Uterus (tissue), 4 donors: ENCODE data around the gene EVI5. TPM values are rescaled to one million over a fixed set of nuclear protein-coding genes. Genes with fewer than 3 reads are reported as not detected.
"Not testable (repeated sequence)": the region's sequence is repeated elsewhere in the genome, so short reads cannot be mapped to it uniquely, and the experiment has no call there.

Experiments used
- DNase-seq, 2 donors: peaks; one replicate each; pipeline ENCODE4 v3.0.0-alpha.2; 2019 to 2020
- H3K27ac ChIP-seq, 2 donors: fragments of 200-600 bp; sonication (generic); 1 replicate in 1 of 2; 2 replicates in 1 of 2; pipeline ENCODE4 v1.5.1; 2016 to 2018
- H3K27me3 ChIP-seq, 2 donors: fragments of 200-600 bp; sonication (generic); one replicate each; pipeline ENCODE4 v1.5.1; 2018 to 2019; ENCODE audit warnings: control low read depth in 1 of 2
- H3K36me3 ChIP-seq, 2 donors: fragments of 200-600 bp; sonication (generic); one replicate each; pipeline ENCODE4 v1.5.1; 2019; ENCODE audit warnings: control low read depth in 1 of 2
- H3K4me1 ChIP-seq, 2 donors: fragments of 200-600 bp; sonication (generic); one replicate each; pipeline ENCODE4 v1.5.1; 2018 to 2019; ENCODE audit warnings: control low read depth in 1 of 2
- H3K4me3 ChIP-seq, 2 donors: fragments of 200-600 bp; sonication (generic); 1 replicate in 1 of 2; 2 replicates in 1 of 2; pipeline ENCODE4 v1.5.1; 2018 to 2019; ENCODE audit warnings: mild to moderate bottlenecking in 1 of 2
- H3K9me3 ChIP-seq, 2 donors: fragments of 200-600 bp; sonication (generic); one replicate each; pipeline ENCODE4 v1.5.1; 2019; ENCODE audit warnings: control low read depth in 1 of 2
- CTCF ChIP-seq, 4 experiments: fragments of 200-600 bp in 2 of 4; fragments of 450-650 bp in 2 of 4; sonication (generic) in 2 of 4; IDR thresholded peaks; one replicate each; pipeline ENCODE4 v1.5.1; 2016 to 2019; ENCODE audit warnings: antibody characterized with exemption in 4 of 4, mild to moderate bottlenecking in 2 of 4, moderate library complexity in 1 of 4
- POLR2A ChIP-seq, 2 donors: fragments of 450-650 bp; IDR thresholded peaks; one replicate each; pipeline ENCODE4 v1.6.1; 2016; ENCODE audit warnings: antibody characterized with exemption in 2 of 2, mild to moderate bottlenecking in 1 of 2, moderate library complexity in 1 of 2
- intact Hi-C: fragments of 100-400 bp; cut with DNase I; formaldehyde crosslinking; loops from one replicate; pipeline ENCODE4 v1.15.1; 2023; ENCODE audit warnings: low total_unique reads
- total RNA-seq, 4 donors: library from RNA; depleted of rRNA in 3 of 4; stranded (reverse); fragments of >200 nt in 3 of 4; gene quantifications; one replicate each; pipeline versions ENCODE4 v1.1.0 to v1.2.4, GENCODE V29; 2014 to 2023
- donor health status: DM: yes; HTN: yes; CAD: no.

EVI5 gene
- total RNA-seq, 4 donors from 2014 or later = 53.0 to 112 (median 58.4) TPM

- TF ChIP-seq CTCF (IDR thresholded peaks at IDR 0.05) = no peak
- no peak for TF ChIP-seq POLR2A (IDR thresholded peaks at IDR 0.05)
- no peak for DNase-seq
Observed at GRCh38 chr1:92752719-92753118, 32.2 kb downstream of the EVI5 start.

GRCh38 chr1:92749024-92749634, 35.8 kb downstream of the EVI5 start:
- H3K9me3 ChIP-seq = no peaks in the 10 kb centered on the region
- no peaks in the 10 kb centered on the region for H3K27me3 ChIP-seq
- no peak for DNase-seq
- H3K4me3 ChIP-seq = no peak overlapping the region
- H3K36me3 ChIP-seq = no peaks in the 10 kb centered on the region
- intact Hi-C loops = no loop called here
- TF ChIP-seq POLR2A (IDR thresholded peaks at IDR 0.05) = no peak
- TF ChIP-seq CTCF (IDR thresholded peaks at IDR 0.05) = peak in 3 of 4 experiments; percentile 11 to 29 (median 15)
- H3K4me1 ChIP-seq = no peaks in the 10 kb centered on the region
- no peak overlapping the region for H3K27ac ChIP-seq

More at GRCh38 chr1:92752719-92753118, 32.2 kb downstream of the EVI5 start:
- intact Hi-C loops = no loop called here
- no peak overlapping the region for H3K27ac ChIP-seq
- no peaks in the 10 kb centered on the region for H3K36me3 ChIP-seq
- no peaks in the 10 kb centered on the region for H3K27me3 ChIP-seq
- H3K4me1 ChIP-seq = no peaks in the 10 kb centered on the region
- H3K4me3 ChIP-seq = no peak overlapping the region
- H3K9me3 ChIP-seq = no peaks in the 10 kb centered on the region

GRCh38 chr1:92748138-92748537, 36.8 kb downstream of the EVI5 start:
- no peak for DNase-seq
- Histone ChIP-seq H3K9me3 (no peaks in the 10 kb centered on the region), H3K4me1 (no peaks in the 10 kb centered on the region), H3K4me3 (no peak overlapping the region), H3K36me3 (no peaks in the 10 kb centered on the region), H3K27ac (no peak overlapping the region), H3K27me3 (no peaks in the 10 kb centered on the region)
- TF ChIP-seq CTCF (IDR thresholded peaks at IDR 0.05) (no peak), POLR2A (IDR thresholded peaks at IDR 0.05) (no peak)
- intact Hi-C loops = no loop called here

GRCh38 chr1:92747735-92748134, 37.2 kb downstream of the EVI5 start:
- Histone ChIP-seq H3K27me3 (no peaks in the 10 kb centered on the region), H3K9me3 (no peaks in the 10 kb centered on the region), H3K4me3 (no peak overlapping the region), H3K27ac (no peak overlapping the region), H3K36me3 (no peaks in the 10 kb centered on the region), H3K4me1 (no peaks in the 10 kb centered on the region)
- intact Hi-C loops = no loop called here
- DNase-seq = no peak
- TF ChIP-seq POLR2A (IDR thresholded peaks at IDR 0.05) = no peak
- no peak for TF ChIP-seq CTCF (IDR thresholded peaks at IDR 0.05)

GRCh38 chr1:92746255-92746654, 38.7 kb downstream of the EVI5 start:
- H3K9me3 ChIP-seq, DNase-seq, H3K27me3 ChIP-seq, H3K27ac ChIP-seq, intact Hi-C loops, H3K4me1 ChIP-seq, H3K4me3 ChIP-seq, H3K36me3 ChIP-seq: not testable (repeated sequence)

GRCh38 chr1:92743221-92743620, 41.7 kb downstream of the EVI5 start:
- no peak for DNase-seq
- intact Hi-C loops = no loop called here
- Histone ChIP-seq H3K36me3 (no peaks in the 10 kb centered on the region), H3K27ac (no peak overlapping the region), H3K4me3 (no peak overlapping the region), H3K4me1 (no peaks in the 10 kb centered on the region), H3K9me3 (no peaks in the 10 kb centered on the region), H3K27me3 (no peaks in the 10 kb centered on the region)
- TF ChIP-seq POLR2A (IDR thresholded peaks at IDR 0.05) (no peak), CTCF (IDR thresholded peaks at IDR 0.05) (no peak)
